ENCODE measurements around the gene USHBP1.
A peak's percentile ranks its signal among the peaks of the same experiment; 100 is the strongest.

Gene USHBP1

GRCh38 chr19:17289489-17289888 lies 24.9 kb upstream of the USHBP1 start:
- H3K27ac Mint-ChIP-seq: no peak overlapping the region
- H3K4me3 Mint-ChIP-seq: no peak overlapping the region
- no peak for TF ChIP-seq CTCF (IDR thresholded peaks at IDR 0.05)
- peaks cover 14% of the 10 kb centered on the region for H3K4me1 Mint-ChIP-seq
- peaks cover 1% of the 10 kb centered on the region for H3K36me3 Mint-ChIP-seq (ENCODE audit: low read depth)
- no peaks in the 10 kb centered on the region for H3K9me3 Mint-ChIP-seq
- H3K27me3 Mint-ChIP-seq (ENCODE audit: low read depth, poor library complexity): peaks cover 18% of the 10 kb centered on the region
- DNase-seq: peak; percentile 84

- no peak for DNase-seq
- H3K36me3 Mint-ChIP-seq (ENCODE audit: low read depth): no peaks in the 10 kb centered on the region
- H3K9me3 Mint-ChIP-seq: no peaks in the 10 kb centered on the region
- H3K4me1 Mint-ChIP-seq: peaks cover 9% of the 10 kb centered on the region
- no peak overlapping the region for H3K4me3 Mint-ChIP-seq
- TF ChIP-seq CTCF (IDR thresholded peaks at IDR 0.05): no peak
- H3K27ac Mint-ChIP-seq: no peak overlapping the region
- H3K27me3 Mint-ChIP-seq (ENCODE audit: low read depth, poor library complexity): peaks cover 36% of the 10 kb centered on the region
Observed at GRCh38 chr19:17286752-17287151, 22.2 kb upstream of the USHBP1 start.

- Mint-ChIP-seq H3K4me1 (peaks cover 9% of the 10 kb centered on the region), H3K27me3 (ENCODE audit: low read depth, poor library complexity) (peaks cover 39% of the 10 kb centered on the region), H3K4me3 (no peak overlapping the region), H3K36me3 (ENCODE audit: low read depth) (no peaks in the 10 kb centered on the region), H3K27ac (no peak overlapping the region), H3K9me3 (no peaks in the 10 kb centered on the region)
- no peak for TF ChIP-seq CTCF (IDR thresholded peaks at IDR 0.05)
- no peak for DNase-seq
Observed at GRCh38 chr19:17286263-17286662, 21.7 kb upstream of the USHBP1 start.

GRCh38 chr19:17285415-17286135 lies 21.0 kb upstream of the USHBP1 start:
- Mint-ChIP-seq H3K36me3 (ENCODE audit: low read depth) (no peaks in the 10 kb centered on the region), H3K27ac (no peak overlapping the region), H3K4me1 (peaks cover 9% of the 10 kb centered on the region), H3K4me3 (no peak overlapping the region), H3K27me3 (ENCODE audit: low read depth, poor library complexity) (peaks cover 42% of the 10 kb centered on the region), H3K9me3 (no peaks in the 10 kb centered on the region)
- no peak for TF ChIP-seq CTCF (IDR thresholded peaks at IDR 0.05)
- DNase-seq: no peak

- Mint-ChIP-seq H3K36me3 (ENCODE audit: low read depth) (peaks cover 16% of the 10 kb centered on the region), H3K27ac (no peak overlapping the region), H3K4me3 (no peak overlapping the region), H3K27me3 (ENCODE audit: low read depth, poor library complexity) (peaks cover 38% of the 10 kb centered on the region), H3K9me3 (no peaks in the 10 kb centered on the region), H3K4me1 (peaks cover 9% of the 10 kb centered on the region)
- DNase-seq: no peak
- TF ChIP-seq CTCF (IDR thresholded peaks at IDR 0.05): no peak
Observed at GRCh38 chr19:17283504-17283996, 19.0 kb upstream of the USHBP1 start.
